Astrocyte of the spinal cord (primary cell): ENCODE measurements around the gene TAF1.
"Not testable (repeated sequence)": the region's sequence is repeated elsewhere in the genome, so short reads cannot be mapped to it uniquely, and the experiment has no call there.

Experiments
- DNase-seq: peaks from one replicate; pipeline ENCODE4 v3.0.0; 2011; ENCODE audit warnings: low read depth, low spot score
- H3K4me3 ChIP-seq: 2 replicates; pipeline ENCODE4 v1.5.1; 2011; ENCODE audit warnings: low read depth, mild to moderate bottlenecking, low read length, moderate library complexity
- in situ Hi-C: cut with HindIII; loops from 2 replicates; pipeline ENCODE4 v1.10.0; 2017; ENCODE audit warnings: low sequenced_read_pairs
- TF ChIP-seq, protein P1 (sequence below): IDR thresholded peaks from 2 replicates; pipeline ENCODE4 v1.5.1; 2012; ENCODE audit warnings: low read depth, mild to moderate bottlenecking, low read length, inconsistent platforms

TAF1 gene

DNA sequence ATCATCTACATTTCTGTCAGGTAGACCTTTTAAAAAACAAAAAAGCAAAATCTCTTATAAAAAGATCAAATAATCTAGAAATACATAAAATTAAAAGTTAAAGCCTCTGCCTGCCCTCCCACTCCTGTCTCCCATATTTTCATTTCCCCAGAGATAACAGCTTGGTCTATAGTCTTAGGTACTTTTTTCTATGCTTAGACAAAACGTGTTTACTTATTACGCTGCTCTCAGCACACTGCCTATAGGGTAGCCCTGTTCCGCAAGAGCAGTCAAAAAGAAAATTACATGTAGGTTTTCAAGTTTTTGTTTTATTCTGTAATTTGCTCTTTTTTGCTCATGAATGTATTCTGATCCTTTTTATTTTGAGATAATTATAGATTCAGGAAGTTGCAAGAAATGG, 73.3 kb downstream of the TAF1 start:
- DNase-seq, result no peak
- TF ChIP-seq, protein P1, sequence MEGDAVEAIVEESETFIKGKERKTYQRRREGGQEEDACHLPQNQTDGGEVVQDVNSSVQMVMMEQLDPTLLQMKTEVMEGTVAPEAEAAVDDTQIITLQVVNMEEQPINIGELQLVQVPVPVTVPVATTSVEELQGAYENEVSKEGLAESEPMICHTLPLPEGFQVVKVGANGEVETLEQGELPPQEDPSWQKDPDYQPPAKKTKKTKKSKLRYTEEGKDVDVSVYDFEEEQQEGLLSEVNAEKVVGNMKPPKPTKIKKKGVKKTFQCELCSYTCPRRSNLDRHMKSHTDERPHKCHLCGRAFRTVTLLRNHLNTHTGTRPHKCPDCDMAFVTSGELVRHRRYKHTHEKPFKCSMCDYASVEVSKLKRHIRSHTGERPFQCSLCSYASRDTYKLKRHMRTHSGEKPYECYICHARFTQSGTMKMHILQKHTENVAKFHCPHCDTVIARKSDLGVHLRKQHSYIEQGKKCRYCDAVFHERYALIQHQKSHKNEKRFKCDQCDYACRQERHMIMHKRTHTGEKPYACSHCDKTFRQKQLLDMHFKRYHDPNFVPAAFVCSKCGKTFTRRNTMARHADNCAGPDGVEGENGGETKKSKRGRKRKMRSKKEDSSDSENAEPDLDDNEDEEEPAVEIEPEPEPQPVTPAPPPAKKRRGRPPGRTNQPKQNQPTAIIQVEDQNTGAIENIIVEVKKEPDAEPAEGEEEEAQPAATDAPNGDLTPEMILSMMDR, result no peak
- in situ Hi-C loops, result no loop called here
- no peak overlapping the region for H3K4me3 ChIP-seq

DNA sequence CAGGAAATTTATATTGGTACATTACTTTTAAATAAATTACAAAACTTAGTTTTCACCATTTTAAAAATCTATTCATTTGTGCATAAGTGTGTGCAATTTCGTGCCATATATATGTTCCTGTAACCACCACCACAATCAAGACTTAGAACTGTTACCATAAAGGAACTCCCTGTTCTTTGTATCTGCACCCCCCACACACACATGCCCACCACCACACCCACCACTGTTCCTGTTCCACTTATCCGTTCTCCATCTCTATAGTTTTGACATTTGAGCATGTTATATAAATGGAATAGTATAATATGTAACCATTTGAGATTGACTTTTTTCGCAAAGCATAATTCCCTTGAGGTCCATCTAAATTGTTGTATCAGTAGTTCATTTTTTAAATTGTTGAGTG, 73.7 kb downstream of the TAF1 start:
- TF ChIP-seq, protein P1, result no peak
- in situ Hi-C loops, result no loop called here
- DNase-seq, result no peak
- H3K4me3 ChIP-seq, result no peak overlapping the region

DNA sequence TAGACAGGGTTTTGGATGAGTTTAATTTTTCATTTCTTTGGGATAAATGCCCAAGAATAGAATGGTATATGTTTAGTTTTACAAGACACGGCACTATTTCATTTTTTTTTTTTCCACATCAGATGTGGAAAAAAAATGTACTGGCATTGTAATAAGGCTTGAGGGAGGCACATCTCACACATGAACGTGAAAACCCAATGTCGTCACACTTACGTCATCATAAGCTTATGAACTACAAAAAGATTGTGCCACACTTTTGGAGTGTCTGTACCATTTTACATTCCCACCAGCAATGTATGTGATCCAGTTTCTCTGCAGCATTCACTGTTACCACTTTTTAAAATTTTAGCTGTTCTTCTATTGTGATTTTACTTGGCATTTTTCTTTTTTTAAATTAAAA, 74.2 kb downstream of the TAF1 start:
- DNase-seq, result no peak
- in situ Hi-C loops, result no loop called here
- H3K4me3 ChIP-seq, result no peak overlapping the region
- TF ChIP-seq, protein P1, result no peak

DNA sequence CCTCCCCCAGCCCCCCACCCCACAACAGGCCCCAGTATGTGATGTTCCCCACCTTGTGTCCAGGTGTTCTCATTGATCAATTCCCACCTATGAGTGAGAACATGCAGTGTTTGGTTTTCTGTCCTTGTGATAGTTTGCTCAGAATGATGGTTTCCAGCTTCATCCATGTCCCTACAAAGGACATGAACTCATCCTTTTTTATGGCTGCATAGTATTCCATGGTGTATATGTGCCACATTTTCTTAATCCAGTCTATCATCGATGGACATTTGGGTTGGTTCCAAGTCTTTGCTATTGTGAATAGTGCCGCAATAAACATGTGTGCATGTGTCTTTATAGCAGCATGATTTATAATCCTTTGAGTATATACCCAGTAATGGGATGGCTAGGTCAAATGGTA, 75.7 kb downstream of the TAF1 start:
- DNase-seq, in situ Hi-C loops, H3K4me3 ChIP-seq: not testable (repeated sequence)

DNA sequence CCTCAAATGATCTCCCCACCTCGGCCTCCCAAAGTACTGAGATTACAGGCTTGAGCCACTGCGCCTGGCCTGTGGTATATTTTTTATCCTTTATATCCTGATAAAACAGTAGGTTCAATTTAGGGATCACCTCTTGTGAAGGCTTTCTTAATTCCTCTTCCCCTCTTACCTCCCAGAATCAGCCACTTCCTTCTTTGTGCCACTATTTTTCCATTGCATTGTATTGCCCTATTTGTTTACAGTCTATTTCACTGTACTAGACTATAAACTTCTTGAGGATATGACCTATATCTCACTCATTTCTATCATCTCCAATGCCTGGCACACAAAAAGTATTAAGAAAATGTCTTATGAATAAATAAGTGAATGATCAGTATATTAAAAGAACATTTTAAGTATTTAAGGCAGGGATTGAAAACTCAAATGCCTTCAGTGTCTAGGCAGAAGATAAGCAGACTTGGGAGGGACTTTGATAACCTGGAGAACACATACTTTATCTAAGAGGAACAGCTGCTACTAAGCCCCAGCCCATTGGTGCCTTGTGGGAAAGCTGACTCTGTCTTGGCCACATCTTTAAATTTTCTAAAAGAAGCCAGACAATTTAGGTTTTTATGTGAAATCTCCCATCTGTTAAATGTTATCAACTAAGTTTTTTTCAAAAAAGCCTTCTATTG, 84.4 kb downstream of the TAF1 start:
- DNase-seq, result no peak
- in situ Hi-C loops, result no loop called here
- TF ChIP-seq, protein P1, result no peak
- H3K4me3 ChIP-seq, result no peak overlapping the region

DNA sequence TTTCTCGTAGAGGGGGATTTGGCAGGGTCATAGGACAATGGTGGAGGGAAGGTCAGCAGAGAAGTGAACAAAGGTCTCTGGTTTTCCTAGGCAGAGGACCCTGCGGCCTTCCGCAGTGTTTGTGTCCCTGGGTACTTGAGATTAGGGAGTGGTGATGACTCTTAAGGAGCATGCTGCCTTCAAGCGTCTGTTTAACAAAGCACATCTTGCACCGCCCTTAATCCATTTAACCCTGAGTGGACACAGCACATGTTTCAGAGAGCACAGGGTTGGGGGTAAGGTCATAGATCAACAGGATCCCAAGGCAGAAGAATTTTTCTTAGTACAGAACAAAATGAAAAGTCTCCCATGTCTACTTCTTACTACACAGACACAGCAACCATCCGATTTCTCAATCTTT, 85.4 kb downstream of the TAF1 start:
- in situ Hi-C loops, H3K4me3 ChIP-seq, DNase-seq: not testable (repeated sequence)

DNA sequence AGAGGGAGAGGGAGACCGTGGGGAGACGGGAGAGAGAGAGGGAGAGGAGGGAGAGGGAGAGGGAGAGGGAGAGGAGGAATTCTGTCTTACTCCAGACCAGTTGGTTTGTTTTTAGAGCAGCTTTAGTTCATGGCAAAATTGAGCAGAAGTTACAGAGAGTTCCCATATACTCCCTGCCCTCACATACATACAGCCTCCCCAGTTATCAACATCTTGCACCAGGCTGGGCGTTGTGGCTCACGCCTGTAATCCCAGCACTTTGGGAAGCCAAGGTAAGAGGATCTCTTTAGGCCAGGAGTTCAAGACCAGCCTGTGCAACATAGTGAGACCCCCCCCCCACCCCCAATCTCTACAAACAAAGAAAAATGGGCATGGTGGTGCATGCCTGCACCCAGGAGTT, 86.9 kb downstream of the TAF1 start:
- in situ Hi-C loops, result no loop called here
- H3K4me3 ChIP-seq, result no peak overlapping the region
- TF ChIP-seq, protein P1, result no peak
- no peak for DNase-seq

DNA sequence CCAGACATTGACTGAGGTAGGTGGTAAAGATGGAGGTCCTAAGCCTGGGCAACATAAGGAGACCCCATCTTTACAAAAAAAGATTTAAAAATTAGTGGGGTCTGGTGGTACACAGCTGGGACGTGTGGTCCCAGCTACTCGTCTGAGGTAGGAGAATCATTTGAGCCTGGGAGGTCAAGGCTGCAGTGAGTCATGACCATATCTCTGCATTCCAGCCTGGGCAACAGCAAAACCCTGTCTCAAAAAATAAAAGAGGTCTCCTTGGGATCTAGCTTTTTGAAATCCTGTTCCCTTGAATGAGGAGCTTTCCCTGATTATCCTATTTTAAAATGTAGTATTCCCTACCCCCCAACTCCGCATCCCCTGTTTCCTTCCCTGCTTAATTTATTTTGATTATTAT, 88.1 kb downstream of the TAF1 start:
- no peak for DNase-seq
- in situ Hi-C loops, result no loop called here
- no peak overlapping the region for H3K4me3 ChIP-seq
- TF ChIP-seq, protein P1, result no peak
